Vagina (tissue), 2 donors: ENCODE data around the gene TEKT2. TPM values are rescaled to one million over a fixed set of nuclear protein-coding genes. Genes with fewer than 3 reads are reported as not detected.

ENCODE experiments used
- DNase-seq, 2 donors: peaks; one replicate each; pipeline ENCODE4 v3.0.0-alpha.2; 2017; ENCODE audit errors: extremely low spot score in 2 of 2
- H3K27ac ChIP-seq: fragments of 200-600 bp; sonication (generic); one replicate; pipeline ENCODE4 v1.5.1; 2019
- H3K27me3 ChIP-seq: fragments of 200-600 bp; sonication (generic); one replicate; pipeline ENCODE4 v1.5.1; 2019
- H3K36me3 ChIP-seq, 2 donors: fragments of 200-600 bp; sonication (generic); one replicate each; pipeline ENCODE4 v1.5.1; 2017 to 2019
- H3K4me1 ChIP-seq: fragments of 200-600 bp; sonication (generic); one replicate; pipeline ENCODE4 v1.5.1; 2019
- H3K4me3 ChIP-seq, 2 donors: fragments of 200-600 bp; sonication (generic); 1 replicate in 1 of 2; 2 replicates in 1 of 2; pipeline ENCODE4 v1.5.1; 2016 to 2019
- H3K9me3 ChIP-seq: fragments of 200-600 bp; sonication (generic); one replicate; pipeline ENCODE4 v1.5.1; 2019
- CTCF ChIP-seq, 3 experiments: fragments of 450-650 bp in 2 of 3; fragments of 200-600 bp in 1 of 3; sonication (generic) in 1 of 3; IDR thresholded peaks; one replicate each; pipeline ENCODE4 v1.5.1; 2017 to 2019; ENCODE audit warnings: antibody characterized with exemption in 3 of 3, mild to moderate bottlenecking in 2 of 3, moderate library complexity in 2 of 3
- POLR2A ChIP-seq, 2 donors: fragments of 450-650 bp; IDR thresholded peaks; one replicate each; pipeline ENCODE4 v1.6.1; 2017; ENCODE audit warnings: antibody characterized with exemption in 2 of 2, mild to moderate bottlenecking in 2 of 2, moderate library complexity in 2 of 2
- POLR2AphosphoS5 ChIP-seq, 2 donors: sonication (generic); formaldehyde crosslinking; IDR thresholded peaks; one replicate each; pipeline ENCODE4 v1.9.0; 2017; ENCODE audit warnings: antibody characterized with exemption in 2 of 2, mild to moderate bottlenecking in 2 of 2, low read depth in 1 of 2; ENCODE audit not compliant: insufficient read depth in 1 of 2
- intact Hi-C: fragments of 100-400 bp; cut with DNase I; formaldehyde crosslinking; loops from one replicate; pipeline ENCODE4 v1.15.1; 2023
- total RNA-seq: library from RNA; depleted of rRNA; stranded (reverse); fragments of >200 nt; gene quantifications from one replicate; pipeline ENCODE4 v1.2.3, GENCODE V29; 2016

Gene TEKT2
- total RNA-seq, 1 donor from 2014 or later: not detected

GRCh38 chr1:36070349-36070748 is 13.5 kb upstream of the TEKT2 start:
- intact Hi-C loops: no loop called here

GRCh38 chr1:36076979-36077573 is 6.8 kb upstream of the TEKT2 start:
- no peak overlapping the region for H3K4me3 ChIP-seq
- TF ChIP-seq CTCF (IDR thresholded peaks at IDR 0.05) (no peak), POLR2AphosphoS5 (IDR thresholded peaks at IDR 0.05; ENCODE audit: insufficient read depth in 1 of 2, low read depth in 1 of 2) (no peak)
- no peaks in the 10 kb centered on the region for H3K36me3 ChIP-seq
- H3K27me3 ChIP-seq: no peaks in the 10 kb centered on the region
- no peak for DNase-seq
- H3K4me1 ChIP-seq: no peaks in the 10 kb centered on the region
- intact Hi-C loops: loop anchor here (5.0 kb wide), 1 partner anchor 505 kb away; the partner anchor contains the start of gene TFAP2E
- no peak overlapping the region for H3K27ac ChIP-seq
- H3K9me3 ChIP-seq: no peaks in the 10 kb centered on the region

More at GRCh38 chr1:36070349-36070748, 13.5 kb upstream of the TEKT2 start:
- no peaks in the 10 kb centered on the region for H3K9me3 ChIP-seq
- no peak overlapping the region for H3K4me3 ChIP-seq
- H3K4me1 ChIP-seq: no peaks in the 10 kb centered on the region
- no peaks in the 10 kb centered on the region for H3K27me3 ChIP-seq
- no peaks in the 10 kb centered on the region for H3K36me3 ChIP-seq
- TF ChIP-seq POLR2AphosphoS5 (IDR thresholded peaks at IDR 0.05; ENCODE audit: insufficient read depth in 1 of 2, low read depth in 1 of 2) (no peak), CTCF (IDR thresholded peaks at IDR 0.05) (no peak), POLR2A (IDR thresholded peaks at IDR 0.05) (no peak)
- no peak for DNase-seq
- no peak overlapping the region for H3K27ac ChIP-seq

- intact Hi-C loops: loop anchor here (5.0 kb wide), 1 partner anchor 153 kb away; no protein-coding TSS in a partner anchor
Measured at GRCh38 chr1:36080236-36080635, 3.7 kb upstream of the TEKT2 start.

GRCh38 chr1:36080801-36081200 is 3.1 kb upstream of the TEKT2 start:
- no peak for DNase-seq
- intact Hi-C loops: loop anchor here (5.0 kb wide), 1 partner anchor 154 kb away; no protein-coding TSS in a partner anchor
- Histone ChIP-seq H3K27ac (no peak overlapping the region), H3K4me3 (no peak overlapping the region), H3K9me3 (no peaks in the 10 kb centered on the region), H3K27me3 (no peaks in the 10 kb centered on the region), H3K36me3 (no peaks in the 10 kb centered on the region), H3K4me1 (peaks cover 13% of the 10 kb centered on the region)
- no peak for TF ChIP-seq CTCF (IDR thresholded peaks at IDR 0.05)
- no peak for TF ChIP-seq POLR2A (IDR thresholded peaks at IDR 0.05)
- TF ChIP-seq POLR2AphosphoS5 (IDR thresholded peaks at IDR 0.05; ENCODE audit: insufficient read depth in 1 of 2, low read depth in 1 of 2): no peak

More at GRCh38 chr1:36080236-36080635, 3.7 kb upstream of the TEKT2 start:
- H3K4me1 ChIP-seq: peaks cover 13% of the 10 kb centered on the region
- no peaks in the 10 kb centered on the region for H3K27me3 ChIP-seq
- H3K4me3 ChIP-seq: no peak overlapping the region
- H3K36me3 ChIP-seq: no peaks in the 10 kb centered on the region
- no peak overlapping the region for H3K27ac ChIP-seq
- no peak for DNase-seq
- TF ChIP-seq POLR2A (IDR thresholded peaks at IDR 0.05) (no peak), CTCF (IDR thresholded peaks at IDR 0.05) (no peak), POLR2AphosphoS5 (IDR thresholded peaks at IDR 0.05; ENCODE audit: insufficient read depth in 1 of 2, low read depth in 1 of 2) (no peak)
- no peaks in the 10 kb centered on the region for H3K9me3 ChIP-seq

GRCh38 chr1:36081926-36082485 is 1.9 kb upstream of the TEKT2 start:
- H3K9me3 ChIP-seq: no peaks in the 10 kb centered on the region
- peaks cover 13% of the 10 kb centered on the region for H3K4me1 ChIP-seq
- H3K36me3 ChIP-seq: no peaks in the 10 kb centered on the region
- TF ChIP-seq POLR2A (IDR thresholded peaks at IDR 0.05): no peak
- no peak for TF ChIP-seq CTCF (IDR thresholded peaks at IDR 0.05)
- H3K4me3 ChIP-seq: no peak overlapping the region
- H3K27ac ChIP-seq: no peak overlapping the region
- DNase-seq: no peak
- H3K27me3 ChIP-seq: no peaks in the 10 kb centered on the region
- intact Hi-C loops: loop anchor here (5.0 kb wide), 1 partner anchor 155 kb away; no protein-coding TSS in a partner anchor
